ENCODE data around the gene CALN1.

Gene CALN1

DNA sequence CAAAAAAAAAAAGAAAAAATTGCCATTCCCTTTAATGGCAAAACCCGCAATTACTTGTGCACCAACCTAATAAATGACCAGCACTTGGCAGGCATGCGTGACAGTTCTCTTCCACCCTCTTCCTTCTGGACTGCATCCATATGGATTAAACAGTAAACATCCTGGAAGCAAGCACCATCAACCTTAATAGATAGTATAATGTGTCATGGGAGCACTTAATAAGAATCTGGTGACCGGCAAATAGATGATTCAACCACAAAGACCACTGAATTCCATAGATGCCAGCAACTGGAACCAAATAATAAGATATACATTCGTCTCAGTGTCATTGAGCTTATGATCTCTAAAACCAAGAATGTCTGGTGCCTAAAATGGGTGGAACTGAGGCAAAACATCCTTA is 610.2 kb downstream of the CALN1 start (continued):
- TF ChIP-seq, protein P1, sequence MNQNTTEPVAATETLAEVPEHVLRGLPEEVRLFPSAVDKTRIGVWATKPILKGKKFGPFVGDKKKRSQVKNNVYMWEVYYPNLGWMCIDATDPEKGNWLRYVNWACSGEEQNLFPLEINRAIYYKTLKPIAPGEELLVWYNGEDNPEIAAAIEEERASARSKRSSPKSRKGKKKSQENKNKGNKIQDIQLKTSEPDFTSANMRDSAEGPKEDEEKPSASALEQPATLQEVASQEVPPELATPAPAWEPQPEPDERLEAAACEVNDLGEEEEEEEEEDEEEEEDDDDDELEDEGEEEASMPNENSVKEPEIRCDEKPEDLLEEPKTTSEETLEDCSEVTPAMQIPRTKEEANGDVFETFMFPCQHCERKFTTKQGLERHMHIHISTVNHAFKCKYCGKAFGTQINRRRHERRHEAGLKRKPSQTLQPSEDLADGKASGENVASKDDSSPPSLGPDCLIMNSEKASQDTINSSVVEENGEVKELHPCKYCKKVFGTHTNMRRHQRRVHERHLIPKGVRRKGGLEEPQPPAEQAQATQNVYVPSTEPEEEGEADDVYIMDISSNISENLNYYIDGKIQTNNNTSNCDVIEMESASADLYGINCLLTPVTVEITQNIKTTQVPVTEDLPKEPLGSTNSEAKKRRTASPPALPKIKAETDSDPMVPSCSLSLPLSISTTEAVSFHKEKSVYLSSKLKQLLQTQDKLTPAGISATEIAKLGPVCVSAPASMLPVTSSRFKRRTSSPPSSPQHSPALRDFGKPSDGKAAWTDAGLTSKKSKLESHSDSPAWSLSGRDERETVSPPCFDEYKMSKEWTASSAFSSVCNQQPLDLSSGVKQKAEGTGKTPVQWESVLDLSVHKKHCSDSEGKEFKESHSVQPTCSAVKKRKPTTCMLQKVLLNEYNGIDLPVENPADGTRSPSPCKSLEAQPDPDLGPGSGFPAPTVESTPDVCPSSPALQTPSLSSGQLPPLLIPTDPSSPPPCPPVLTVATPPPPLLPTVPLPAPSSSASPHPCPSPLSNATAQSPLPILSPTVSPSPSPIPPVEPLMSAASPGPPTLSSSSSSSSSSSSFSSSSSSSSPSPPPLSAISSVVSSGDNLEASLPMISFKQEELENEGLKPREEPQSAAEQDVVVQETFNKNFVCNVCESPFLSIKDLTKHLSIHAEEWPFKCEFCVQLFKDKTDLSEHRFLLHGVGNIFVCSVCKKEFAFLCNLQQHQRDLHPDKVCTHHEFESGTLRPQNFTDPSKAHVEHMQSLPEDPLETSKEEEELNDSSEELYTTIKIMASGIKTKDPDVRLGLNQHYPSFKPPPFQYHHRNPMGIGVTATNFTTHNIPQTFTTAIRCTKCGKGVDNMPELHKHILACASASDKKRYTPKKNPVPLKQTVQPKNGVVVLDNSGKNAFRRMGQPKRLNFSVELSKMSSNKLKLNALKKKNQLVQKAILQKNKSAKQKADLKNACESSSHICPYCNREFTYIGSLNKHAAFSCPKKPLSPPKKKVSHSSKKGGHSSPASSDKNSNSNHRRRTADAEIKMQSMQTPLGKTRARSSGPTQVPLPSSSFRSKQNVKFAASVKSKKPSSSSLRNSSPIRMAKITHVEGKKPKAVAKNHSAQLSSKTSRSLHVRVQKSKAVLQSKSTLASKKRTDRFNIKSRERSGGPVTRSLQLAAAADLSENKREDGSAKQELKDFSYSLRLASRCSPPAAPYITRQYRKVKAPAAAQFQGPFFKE (tag by site-specific recombination; IDR thresholded peaks at IDR 0.05; ENCODE audit: borderline replicate concordance): no peak
- TF ChIP-seq SCRT2 (tag by site-specific recombination; IDR thresholded peaks at IDR 0.05): no peak

DNA sequence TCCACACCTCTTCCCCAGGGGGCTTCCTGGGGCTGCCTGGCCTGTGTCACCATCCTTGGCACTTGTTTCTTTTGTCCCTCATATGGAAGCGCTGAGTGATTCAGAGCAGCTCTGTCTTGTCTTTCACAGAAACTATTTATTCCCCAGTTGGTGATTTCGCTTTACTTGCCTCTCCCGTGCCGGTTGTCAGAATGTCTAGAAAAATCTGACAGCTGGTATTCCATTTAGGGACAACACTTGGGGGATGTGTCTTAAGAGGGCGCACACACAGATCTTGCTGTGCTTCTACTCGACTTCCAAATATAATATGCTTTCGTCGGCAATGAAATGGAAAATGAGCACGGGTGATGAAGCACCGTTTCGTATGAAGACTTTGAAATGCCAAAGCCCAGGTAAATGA is 611.8 kb downstream of the CALN1 start:
- H3K27ac ChIP-seq (ENCODE audit: extremely low read depth, low read depth, low read length): no peak overlapping the region
- H3K4me3 ChIP-seq (ENCODE audit: low read depth, low read length): no peak overlapping the region
- no peaks in the 10 kb centered on the region for H3K4me1 ChIP-seq (ENCODE audit: control insufficient read depth, insufficient read depth, low read length)
- no peaks in the 10 kb centered on the region for H3K9me3 ChIP-seq (ENCODE audit: control insufficient read depth, insufficient read depth, low read depth, low read length)
- no peaks in the 10 kb centered on the region for H3K36me3 ChIP-seq (ENCODE audit: control insufficient read depth in 2 of 2, insufficient read depth in 1 of 2, low read length in 2 of 2)
- no peak for TF ChIP-seq ZNF37A (tag by site-specific recombination; IDR thresholded peaks at IDR 0.05)
- TF ChIP-seq HOXD13 (CRISPR knock-in tag; IDR thresholded peaks at IDR 0.05; ENCODE audit: borderline replicate concordance): no peak
- no peak for TF ChIP-seq ZNF776 (tag by site-specific recombination; IDR thresholded peaks at IDR 0.05; ENCODE audit: borderline replicate concordance)
- TF ChIP-seq ZFHX2 (tag by site-specific recombination; conservative IDR thresholded peaks at IDR 0.05): no peak
- no peak for TF ChIP-seq ZEB2 (tag by site-specific recombination; IDR thresholded peaks at IDR 0.05)
- no peak for TF ChIP-seq KLF7 (tag by site-specific recombination; IDR thresholded peaks at IDR 0.05; ENCODE audit: borderline replicate concordance)
- TF ChIP-seq OVOL3 (tag by site-specific recombination; IDR thresholded peaks at IDR 0.05): no peak
- TF ChIP-seq, protein P2, sequence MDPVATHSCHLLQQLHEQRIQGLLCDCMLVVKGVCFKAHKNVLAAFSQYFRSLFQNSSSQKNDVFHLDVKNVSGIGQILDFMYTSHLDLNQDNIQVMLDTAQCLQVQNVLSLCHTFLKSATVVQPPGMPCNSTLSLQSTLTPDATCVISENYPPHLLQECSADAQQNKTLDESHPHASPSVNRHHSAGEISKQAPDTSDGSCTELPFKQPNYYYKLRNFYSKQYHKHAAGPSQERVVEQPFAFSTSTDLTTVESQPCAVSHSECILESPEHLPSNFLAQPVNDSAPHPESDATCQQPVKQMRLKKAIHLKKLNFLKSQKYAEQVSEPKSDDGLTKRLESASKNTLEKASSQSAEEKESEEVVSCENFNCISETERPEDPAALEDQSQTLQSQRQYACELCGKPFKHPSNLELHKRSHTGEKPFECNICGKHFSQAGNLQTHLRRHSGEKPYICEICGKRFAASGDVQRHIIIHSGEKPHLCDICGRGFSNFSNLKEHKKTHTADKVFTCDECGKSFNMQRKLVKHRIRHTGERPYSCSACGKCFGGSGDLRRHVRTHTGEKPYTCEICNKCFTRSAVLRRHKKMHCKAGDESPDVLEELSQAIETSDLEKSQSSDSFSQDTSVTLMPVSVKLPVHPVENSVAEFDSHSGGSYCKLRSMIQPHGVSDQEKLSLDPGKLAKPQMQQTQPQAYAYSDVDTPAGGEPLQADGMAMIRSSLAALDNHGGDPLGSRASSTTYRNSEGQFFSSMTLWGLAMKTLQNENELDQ (tag by site-specific recombination; IDR thresholded peaks at IDR 0.05; ENCODE audit: low read depth): no peak
- TF ChIP-seq, protein P3, sequence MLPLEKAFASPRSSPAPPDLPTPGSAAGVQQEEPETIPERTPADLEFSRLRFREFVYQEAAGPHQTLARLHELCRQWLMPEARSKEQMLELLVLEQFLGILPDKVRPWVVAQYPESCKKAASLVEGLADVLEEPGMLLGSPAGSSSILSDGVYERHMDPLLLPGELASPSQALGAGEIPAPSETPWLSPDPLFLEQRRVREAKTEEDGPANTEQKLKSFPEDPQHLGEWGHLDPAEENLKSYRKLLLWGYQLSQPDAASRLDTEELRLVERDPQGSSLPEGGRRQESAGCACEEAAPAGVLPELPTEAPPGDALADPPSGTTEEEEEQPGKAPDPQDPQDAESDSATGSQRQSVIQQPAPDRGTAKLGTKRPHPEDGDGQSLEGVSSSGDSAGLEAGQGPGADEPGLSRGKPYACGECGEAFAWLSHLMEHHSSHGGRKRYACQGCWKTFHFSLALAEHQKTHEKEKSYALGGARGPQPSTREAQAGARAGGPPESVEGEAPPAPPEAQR (tag by site-specific recombination; IDR thresholded peaks at IDR 0.05): no peak
- TF ChIP-seq, protein P4, sequence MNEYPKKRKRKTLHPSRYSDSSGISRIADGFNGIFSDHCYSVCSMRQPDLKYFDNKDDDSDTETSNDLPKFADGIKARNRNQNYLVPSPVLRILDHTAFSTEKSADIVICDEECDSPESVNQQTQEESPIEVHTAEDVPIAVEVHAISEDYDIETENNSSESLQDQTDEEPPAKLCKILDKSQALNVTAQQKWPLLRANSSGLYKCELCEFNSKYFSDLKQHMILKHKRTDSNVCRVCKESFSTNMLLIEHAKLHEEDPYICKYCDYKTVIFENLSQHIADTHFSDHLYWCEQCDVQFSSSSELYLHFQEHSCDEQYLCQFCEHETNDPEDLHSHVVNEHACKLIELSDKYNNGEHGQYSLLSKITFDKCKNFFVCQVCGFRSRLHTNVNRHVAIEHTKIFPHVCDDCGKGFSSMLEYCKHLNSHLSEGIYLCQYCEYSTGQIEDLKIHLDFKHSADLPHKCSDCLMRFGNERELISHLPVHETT (tag by site-specific recombination; IDR thresholded peaks at IDR 0.05): no peak
- TF ChIP-seq MZF1 (tag by site-specific recombination; IDR thresholded peaks at IDR 0.05; ENCODE audit: borderline replicate concordance): no peak
- no peak for TF ChIP-seq ZNF155 (tag by site-specific recombination; IDR thresholded peaks at IDR 0.05)
- TF ChIP-seq ZNF501 (tag by site-specific recombination; IDR thresholded peaks at IDR 0.05): no peak
- TF ChIP-seq, protein P5, sequence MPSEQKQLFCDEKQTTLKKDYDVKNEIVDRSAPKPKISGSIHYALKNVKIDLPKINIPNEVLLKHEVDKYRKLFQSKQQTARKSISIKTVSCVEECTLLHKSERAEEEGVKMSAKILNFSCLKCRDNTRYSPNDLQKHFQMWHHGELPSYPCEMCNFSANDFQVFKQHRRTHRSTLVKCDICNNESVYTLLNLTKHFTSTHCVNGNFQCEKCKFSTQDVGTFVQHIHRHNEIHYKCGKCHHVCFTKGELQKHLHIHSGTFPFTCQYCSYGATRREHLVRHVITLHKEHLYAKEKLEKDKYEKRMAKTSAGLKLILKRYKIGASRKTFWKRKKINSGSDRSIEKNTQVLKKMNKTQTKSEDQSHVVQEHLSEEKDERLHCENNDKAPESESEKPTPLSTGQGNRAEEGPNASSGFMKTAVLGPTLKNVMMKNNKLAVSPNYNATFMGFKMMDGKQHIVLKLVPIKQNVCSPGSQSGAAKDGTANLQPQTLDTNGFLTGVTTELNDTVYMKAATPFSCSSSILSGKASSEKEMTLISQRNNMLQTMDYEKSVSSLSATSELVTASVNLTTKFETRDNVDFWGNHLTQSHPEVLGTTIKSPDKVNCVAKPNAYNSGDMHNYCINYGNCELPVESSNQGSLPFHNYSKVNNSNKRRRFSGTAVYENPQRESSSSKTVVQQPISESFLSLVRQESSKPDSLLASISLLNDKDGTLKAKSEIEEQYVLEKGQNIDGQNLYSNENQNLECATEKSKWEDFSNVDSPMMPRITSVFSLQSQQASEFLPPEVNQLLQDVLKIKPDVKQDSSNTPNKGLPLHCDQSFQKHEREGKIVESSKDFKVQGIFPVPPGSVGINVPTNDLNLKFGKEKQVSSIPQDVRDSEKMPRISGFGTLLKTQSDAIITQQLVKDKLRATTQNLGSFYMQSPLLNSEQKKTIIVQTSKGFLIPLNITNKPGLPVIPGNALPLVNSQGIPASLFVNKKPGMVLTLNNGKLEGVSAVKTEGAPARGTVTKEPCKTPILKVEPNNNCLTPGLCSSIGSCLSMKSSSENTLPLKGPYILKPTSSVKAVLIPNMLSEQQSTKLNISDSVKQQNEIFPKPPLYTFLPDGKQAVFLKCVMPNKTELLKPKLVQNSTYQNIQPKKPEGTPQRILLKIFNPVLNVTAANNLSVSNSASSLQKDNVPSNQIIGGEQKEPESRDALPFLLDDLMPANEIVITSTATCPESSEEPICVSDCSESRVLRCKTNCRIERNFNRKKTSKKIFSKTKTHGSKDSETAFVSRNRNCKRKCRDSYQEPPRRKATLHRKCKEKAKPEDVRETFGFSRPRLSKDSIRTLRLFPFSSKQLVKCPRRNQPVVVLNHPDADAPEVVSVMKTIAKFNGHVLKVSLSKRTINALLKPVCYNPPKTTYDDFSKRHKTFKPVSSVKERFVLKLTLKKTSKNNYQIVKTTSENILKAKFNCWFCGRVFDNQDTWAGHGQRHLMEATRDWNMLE (tag by site-specific recombination; conservative IDR thresholded peaks at IDR 0.05; ENCODE audit: low read depth): no peak
- TF ChIP-seq SCRT2 (tag by site-specific recombination; IDR thresholded peaks at IDR 0.05): no peak
- TF ChIP-seq ZNF311 (tag by site-specific recombination; IDR thresholded peaks at IDR 0.05; ENCODE audit: borderline replicate concordance): no peak
- no peak for TF ChIP-seq ZBTB7A (tag by site-specific recombination; IDR thresholded peaks at IDR 0.05; ENCODE audit: low read depth)
- TF ChIP-seq ZNF221 (tag by site-specific recombination; IDR thresholded peaks at IDR 0.05; ENCODE audit: borderline replicate concordance): no peak
- TF ChIP-seq BCL11B (tag by site-specific recombination; IDR thresholded peaks at IDR 0.05; ENCODE audit: low read depth): no peak
- CTCF ChIA-PET: no interaction called here
- POLR2A ChIA-PET: no interaction called here
